NOMO-1 treated with DMSO at 0.1 percent for 48 hours (cell line): ENCODE data around the gene EFCAB6.

Source experiments
- DNase-seq: peaks from one replicate; lab custom pipeline; 2025; ENCODE audit not compliant: unreplicated experiment; lab: John Stamatoyannopoulos, UW

Gene EFCAB6

DNA sequence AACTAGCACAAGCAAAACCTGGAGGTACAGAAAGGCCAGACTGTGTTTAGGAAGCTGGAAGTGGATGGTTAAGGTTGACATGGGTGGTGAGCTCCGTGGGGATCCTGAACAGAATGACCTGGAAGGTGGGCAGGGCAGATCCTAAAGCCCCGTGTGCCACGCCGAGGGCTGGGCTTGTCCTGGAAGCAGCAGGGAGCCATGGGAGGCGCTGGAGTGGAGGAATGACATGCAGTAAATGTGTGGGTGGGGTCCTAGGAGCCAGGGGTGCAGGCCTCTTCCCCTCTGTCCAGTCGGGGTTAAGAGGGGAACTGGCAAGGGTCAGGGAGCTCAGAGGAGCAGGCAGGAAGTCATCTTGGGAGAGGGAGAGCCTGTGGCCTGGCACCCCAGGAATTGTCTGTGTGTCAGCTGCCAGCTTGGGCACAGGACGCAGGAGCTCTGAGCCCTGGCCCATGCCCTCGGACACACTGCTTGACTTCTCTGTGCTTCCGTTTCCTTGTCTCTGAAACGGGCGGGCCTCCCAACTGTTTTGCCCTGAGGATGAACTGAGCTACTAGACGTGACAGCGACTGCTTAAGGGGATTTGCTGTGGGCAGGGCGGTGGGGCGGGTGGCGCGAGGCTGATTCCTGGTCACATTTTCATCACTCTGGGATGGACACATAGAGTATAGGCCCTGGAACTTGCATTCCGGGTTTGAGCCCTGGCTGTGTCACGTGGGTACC is 324.6 kb downstream of the EFCAB6 start:
- no peak for DNase-seq

DNA sequence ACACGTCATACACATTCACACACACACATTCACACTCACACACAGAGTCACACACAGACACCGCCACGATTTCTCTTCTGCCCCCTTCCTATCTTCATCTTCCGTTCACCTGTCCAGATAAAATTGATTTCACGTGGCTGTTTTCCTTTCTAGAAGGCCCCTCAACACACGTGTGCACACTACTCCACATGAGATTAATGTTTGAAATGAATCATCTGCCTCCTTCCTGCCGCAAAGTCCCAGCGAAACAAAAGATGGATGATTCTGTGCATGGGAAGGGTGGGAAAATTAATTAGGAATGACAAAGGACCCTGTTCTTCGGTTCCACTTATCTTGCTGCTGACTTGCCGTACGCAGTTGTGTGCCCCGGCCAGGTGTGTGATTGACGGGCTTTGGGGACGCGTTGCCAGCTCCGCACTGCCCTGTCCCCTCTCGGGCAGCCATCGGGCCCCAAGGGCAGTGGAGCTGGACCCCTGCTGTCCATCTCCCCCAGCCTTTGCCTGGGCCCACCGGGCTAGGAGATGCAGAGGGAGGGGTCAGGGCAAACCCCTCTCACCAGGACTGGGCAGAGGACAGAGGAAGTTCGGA is 326.5 kb downstream of the EFCAB6 start:
- no peak for DNase-seq

DNA sequence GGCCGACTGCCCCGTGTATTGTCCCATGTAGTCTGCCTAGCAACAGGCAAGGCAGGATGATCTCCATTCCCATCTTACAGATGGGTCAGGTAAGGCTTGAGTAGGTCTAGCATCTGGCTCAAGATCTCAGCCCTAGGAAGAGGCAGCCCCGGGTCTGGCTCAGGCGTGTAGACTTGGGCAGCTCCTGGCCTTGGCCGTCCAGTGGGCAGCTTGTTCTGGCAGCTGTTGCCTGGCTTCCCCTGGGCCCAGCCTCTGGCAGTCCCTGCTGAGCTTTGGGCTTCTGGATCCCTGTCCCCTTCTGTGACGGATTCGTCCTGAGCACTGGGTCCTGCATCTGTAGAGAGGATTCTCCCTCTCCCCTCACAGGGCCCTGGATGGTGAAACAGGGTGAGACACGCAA is 327.9 kb downstream of the EFCAB6 start:
- DNase-seq = no peak

DNA sequence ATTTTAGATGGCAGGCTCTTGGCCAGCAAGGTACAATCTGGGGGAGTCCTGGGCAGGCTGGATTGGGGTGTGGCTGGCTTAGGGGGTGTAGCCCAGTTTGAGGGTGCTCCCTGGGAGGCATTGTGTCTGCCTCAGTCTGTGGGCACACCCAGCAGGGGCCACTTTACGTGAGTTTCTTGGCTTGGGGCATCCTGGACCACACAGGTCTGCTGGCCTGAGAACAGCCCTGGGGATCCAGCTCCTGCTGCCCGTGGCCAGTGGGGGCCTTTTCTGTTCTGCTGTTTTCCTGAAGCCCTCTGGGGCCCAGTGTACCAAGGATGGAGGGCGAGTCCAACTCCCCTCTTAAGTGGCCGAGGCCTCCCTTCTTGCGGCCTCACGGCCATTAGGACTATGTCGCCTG is 328.4 kb downstream of the EFCAB6 start:
- no peak for DNase-seq

DNA sequence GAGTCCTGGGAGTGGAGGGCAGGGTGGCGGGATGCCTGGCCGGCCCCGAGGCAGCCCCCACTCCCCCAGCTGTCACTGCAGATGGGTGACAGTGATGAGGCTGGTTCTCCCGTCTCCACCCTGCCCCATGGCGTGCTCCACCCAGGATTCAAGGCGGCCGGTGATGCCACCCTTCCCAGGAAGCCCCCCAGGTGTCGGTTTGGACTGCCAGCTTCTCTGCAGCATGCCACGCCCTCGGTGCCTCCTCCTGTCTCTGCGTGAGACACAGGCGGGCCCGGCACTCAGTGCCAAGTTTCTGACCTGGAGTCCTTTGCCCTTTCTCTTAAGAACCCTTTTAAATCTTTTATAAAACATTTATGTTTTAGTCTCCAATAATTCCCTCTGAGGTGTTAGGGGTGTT is 328.8 kb downstream of the EFCAB6 start:
- DNase-seq = no peak

DNA sequence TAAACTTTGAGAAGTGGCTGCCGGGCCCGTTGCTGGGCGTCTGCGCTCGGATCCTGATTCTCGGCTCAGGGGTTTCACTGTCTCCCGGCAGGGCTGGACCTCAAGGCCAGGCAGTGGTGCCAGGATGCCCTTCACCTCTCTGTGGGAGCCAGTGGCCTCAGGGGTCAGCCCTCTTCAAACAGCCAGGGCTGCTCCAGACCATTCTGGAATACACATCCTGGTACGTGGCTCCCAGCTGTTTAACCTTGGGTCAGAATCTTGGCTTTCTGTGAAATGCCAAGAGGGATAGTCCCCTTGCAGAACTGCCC is 329.8 kb downstream of the EFCAB6 start:
- no peak for DNase-seq

DNA sequence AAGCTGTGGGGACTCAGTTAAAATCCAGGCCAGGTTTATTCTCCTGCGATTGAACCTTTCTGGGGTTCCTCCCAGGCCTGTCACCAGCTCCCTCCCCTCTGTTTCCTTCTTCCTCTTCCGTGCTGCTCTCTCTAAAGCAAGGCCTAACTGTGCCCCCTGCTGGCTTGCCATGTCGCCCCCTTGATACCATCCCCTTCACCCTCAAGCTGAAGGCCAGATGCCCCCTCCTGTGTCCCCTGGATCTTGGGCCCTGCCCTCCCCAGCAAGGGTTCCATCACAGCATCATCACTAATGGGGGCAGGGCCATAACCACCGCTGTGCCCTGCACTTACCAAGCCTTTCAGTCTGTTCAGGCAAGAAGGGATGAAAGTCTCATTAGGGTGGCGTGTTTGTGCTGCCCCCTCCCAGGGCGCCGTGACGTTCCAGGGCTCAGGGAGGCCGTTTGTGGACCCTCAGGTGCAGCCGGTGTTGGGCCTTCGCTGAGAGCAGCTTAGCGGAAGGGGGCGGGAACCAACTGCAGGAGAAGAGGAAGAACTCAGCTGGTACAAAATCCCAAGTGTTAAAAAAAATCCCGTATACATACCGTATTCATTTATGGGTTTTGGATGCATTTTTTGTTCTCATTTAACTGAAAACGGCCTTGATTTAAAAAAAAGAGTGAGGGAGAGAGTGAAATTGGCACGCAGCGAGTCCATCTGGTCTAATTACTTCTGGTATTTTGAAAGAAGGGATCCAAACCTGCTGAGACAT is 330.4 kb downstream of the EFCAB6 start:
- DNase-seq = peak; percentile 87

DNA sequence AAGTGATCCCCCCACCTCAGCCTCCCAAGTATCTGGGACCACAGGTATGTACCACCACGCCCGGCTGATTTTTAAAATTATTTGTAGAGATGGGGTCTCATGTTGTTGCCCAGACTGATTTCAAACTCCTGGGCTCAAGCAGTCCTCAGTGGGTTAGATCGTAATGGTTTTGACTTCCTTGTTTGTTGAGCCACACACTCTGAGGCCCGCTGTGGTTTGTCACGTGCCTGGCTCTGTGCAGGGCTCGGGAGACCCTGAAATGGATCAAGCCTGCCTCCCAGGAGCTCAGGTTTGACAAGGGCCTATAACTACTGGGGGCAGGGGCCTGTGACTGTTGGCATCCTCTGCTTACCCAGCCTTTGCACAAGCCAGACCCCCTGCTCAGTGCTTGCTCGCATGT is 332.1 kb downstream of the EFCAB6 start:
- DNase-seq = peak; percentile 58

DNA sequence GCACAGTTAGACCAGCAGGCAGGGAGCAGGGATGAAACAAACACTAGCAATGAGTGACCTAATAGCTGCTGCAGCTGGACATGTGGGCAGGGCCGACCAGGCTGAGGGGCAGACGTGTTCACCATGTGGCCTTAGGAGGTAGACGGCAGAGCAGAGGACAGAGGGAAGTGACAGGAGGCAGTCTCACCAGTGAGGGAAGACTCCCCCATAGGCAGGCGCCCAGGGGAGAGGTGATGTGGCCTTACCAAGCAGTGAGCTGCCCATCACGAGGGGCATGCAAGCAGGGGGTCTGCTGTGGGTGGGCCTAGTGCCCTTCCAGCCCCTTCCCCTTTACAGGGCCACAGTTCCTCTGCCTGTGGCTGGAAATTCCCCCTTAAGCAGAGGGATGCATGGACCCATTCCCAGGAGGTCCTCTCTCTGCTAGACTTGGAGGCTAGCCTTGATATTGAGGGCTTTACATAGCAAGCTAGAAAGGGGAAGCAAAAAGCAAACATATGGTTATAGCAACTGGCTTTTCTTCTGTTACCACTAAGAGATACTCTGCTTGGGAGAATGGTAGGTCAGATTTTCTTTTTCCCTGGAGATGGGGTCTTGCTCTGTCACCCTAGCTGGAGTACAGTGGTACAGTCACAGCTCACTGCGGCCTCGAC is 332.7 kb downstream of the EFCAB6 start:
- DNase-seq = peak; percentile 47
